HuH-7.5 (cell line): ENCODE measurements around the gene AKAP6.

Experiments
- DNase-seq: peaks from one replicate; pipeline ENCODE4 v3.0.0; 2011; ENCODE audit warnings: low spot score

The AKAP6 gene, protein sequence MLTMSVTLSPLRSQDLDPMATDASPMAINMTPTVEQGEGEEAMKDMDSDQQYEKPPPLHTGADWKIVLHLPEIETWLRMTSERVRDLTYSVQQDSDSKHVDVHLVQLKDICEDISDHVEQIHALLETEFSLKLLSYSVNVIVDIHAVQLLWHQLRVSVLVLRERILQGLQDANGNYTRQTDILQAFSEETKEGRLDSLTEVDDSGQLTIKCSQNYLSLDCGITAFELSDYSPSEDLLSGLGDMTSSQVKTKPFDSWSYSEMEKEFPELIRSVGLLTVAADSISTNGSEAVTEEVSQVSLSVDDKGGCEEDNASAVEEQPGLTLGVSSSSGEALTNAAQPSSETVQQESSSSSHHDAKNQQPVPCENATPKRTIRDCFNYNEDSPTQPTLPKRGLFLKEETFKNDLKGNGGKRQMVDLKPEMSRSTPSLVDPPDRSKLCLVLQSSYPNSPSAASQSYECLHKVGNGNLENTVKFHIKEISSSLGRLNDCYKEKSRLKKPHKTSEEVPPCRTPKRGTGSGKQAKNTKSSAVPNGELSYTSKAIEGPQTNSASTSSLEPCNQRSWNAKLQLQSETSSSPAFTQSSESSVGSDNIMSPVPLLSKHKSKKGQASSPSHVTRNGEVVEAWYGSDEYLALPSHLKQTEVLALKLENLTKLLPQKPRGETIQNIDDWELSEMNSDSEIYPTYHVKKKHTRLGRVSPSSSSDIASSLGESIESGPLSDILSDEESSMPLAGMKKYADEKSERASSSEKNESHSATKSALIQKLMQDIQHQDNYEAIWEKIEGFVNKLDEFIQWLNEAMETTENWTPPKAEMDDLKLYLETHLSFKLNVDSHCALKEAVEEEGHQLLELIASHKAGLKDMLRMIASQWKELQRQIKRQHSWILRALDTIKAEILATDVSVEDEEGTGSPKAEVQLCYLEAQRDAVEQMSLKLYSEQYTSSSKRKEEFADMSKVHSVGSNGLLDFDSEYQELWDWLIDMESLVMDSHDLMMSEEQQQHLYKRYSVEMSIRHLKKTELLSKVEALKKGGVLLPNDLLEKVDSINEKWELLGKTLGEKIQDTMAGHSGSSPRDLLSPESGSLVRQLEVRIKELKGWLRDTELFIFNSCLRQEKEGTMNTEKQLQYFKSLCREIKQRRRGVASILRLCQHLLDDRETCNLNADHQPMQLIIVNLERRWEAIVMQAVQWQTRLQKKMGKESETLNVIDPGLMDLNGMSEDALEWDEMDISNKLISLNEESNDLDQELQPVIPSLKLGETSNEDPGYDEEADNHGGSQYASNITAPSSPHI (N-terminal part only)

DNA sequence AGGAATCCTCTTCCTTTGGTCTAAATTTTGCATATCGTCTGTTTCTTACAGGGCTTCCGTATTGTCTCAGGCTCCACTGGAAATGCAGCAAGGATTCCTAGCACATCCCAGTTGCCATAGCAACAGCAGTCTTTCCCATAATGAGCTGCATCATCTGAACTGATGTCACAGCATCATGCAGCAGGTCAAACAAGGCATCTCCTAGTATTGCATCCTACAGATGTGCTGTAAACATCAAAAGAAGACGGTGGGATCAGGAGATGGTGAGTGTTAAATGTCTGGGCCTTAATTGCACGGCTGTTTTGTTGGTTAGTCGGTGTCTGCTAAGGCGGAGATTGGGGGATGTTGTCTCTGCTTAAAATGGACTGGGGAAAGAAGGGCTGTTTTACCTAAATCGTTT is at the start of gene AKAP6:
TSS of gene AKAP6 (plus strand) at position 153 of the 400 bp plus-strand sequence. CDS start 104,196 bp downstream, outside the sequence.
- DNase-seq, result no peak

DNA sequence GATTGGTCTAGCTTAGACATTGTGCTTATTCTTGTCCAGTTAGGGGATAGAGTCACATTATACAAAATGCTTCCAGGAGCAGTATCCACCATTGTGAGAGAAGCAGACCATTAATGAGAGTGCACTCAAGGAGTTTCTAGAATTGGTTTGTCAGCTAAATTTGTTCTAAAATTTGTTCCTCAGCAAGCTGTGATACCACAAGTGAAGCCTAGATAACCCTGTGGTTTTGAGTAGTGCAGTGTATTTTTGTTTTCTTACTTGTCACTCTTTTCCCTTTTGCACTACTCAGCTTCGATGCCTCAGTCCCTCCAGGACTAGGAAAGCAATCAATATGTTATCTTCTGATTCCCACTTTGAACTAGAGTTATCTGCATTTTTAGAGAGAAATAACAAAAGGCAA is 42.5 kb upstream of the AKAP6 start:
- no peak for DNase-seq

DNA sequence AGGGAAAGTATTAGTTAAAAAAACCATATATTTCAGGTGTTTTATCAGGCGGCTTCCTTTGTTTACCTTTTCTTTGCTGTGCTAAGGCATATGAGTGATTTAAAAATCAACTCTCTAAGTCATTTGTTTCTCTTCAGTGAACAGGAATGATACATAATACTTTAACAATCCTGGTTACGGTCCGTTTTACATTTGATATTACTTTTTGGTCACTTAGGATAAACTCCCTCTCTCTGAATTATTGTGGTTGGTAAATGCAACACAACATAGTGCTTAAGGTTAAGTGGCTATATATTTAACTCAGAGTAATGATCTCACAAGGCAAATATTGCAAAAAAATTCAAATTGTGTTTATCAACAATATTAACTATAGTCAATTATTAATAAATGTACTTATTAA is 32.7 kb upstream of the AKAP6 start:
- DNase-seq, result no peak

DNA sequence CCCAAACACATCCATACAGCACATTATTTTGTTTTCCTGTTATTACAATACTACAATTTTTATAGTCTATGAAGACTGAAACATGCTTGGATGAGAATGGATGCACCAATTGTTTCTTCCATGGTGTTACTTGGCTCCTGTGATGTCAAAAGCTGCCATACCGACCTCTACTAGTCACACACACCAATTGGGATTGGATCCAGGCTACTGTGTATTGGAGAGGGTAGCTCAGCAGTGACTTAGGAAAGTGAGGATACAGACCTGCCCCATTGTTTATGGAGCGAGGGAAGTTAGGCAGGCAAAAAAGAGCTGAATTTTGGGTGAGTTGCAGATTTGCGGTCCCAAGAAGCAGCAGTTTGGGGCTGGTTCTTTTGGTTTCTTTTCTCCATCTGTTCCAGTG is 30.8 kb upstream of the AKAP6 start:
- DNase-seq, result no peak

DNA sequence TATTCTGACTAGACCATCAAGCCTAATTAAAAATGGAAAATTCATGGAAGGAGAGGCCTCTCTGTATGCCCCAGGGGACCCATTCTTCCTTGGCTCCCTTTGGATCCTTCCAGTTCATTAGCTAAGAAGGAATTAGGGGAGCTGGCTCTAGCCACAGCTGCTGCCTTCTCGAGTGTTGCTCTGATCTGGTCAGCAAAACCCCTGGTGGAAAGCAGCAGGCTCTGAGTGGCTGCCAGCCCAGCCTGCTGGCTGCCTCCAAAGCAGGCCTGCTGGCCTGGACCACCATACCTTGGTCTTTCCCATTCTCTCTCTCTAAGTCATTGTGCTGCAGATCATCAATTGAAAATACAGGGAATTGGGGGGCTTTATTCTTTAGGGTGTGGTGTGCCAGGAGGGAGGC is 29.0 kb upstream of the AKAP6 start:
- no peak for DNase-seq

DNA sequence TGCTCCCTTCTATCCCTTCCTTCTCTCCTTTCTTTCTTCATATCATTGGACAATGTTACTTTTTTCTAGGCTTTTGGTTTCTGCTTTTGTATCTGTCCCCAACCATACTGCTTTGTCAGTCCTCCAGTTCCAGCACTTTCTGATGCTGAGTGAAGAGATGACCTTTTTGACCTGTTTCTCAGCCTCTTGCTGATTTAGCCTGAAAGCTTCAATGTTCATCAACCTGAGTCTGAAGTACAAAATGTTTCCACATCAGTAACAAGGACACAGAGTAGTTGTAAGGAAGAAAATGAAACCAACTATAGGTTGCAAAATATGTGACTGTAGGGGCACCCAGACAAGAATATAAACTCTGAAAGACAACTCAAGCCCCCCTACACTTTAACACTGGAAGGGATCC is 25.2 kb upstream of the AKAP6 start:
- DNase-seq, result no peak

DNA sequence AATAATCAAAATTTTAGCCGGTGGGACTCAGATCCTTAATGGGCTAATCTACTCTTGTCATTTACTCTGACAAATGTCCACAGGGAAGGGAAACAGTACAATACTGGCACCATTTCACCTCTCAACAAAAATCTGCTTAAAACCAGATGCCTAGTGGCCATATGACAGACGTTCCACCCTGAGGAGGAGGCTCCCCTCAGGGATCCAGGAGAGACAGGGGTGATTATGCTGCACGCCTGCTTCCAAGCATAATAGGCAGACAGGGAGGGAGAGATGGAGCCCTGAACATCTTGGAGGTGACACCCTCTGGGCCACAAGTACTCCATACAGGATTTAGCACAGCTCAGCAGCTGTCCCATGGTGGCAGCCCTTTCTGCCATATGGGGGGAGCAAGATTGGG is 24.8 kb upstream of the AKAP6 start:
- no peak for DNase-seq

DNA sequence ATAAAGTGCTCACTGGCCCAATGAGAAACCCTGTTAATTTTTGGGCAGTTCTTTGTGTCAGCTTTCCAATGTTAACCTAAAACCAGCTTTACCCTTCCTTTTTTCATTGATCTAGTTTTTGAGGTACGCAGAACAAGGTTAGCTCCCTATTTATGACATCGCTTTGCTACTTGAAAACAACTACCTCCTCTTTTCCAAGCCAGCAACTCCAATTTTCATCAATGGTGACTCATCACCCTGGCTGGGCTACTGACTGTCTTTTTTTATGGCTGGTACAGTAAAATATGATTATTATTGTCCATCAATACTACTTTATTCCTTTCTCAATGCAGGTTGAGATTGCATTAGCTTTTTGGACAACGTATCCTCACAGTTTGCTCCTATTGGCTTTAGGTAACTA is 22.5 kb upstream of the AKAP6 start:
- no peak for DNase-seq

DNA sequence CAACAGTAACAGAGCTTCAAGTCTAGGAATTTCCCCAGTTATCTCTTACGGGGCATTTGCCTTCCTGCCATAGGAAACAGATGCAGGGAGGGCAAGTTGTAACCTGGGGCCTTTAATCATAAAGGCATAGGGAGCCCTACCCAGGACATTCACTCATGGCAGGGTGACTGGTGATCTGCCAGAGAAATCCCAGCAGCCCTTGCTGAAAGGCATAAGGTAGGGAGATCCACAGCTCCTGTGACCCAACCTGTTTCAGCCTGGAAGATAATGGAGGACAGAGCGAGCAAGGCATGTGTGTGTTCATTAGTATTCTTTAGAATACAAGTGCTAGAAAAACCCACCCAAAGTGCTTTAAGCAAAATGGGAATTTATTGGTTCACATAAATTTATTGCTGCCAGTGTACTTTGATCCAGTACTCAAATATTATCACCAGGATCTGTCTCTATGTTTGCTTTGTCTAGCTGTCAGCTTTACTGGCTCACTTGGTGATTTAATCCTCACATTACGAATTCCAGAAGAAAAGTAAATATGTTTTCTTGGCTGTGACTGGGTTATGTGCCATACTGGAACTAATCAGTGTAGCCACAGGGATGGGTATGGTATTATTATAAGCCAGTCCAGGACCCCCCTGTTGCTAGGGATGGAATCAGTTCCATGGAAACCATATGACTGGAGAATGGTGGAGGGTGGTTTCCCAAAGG is 21.1 kb upstream of the AKAP6 start:
- no peak for DNase-seq

DNA sequence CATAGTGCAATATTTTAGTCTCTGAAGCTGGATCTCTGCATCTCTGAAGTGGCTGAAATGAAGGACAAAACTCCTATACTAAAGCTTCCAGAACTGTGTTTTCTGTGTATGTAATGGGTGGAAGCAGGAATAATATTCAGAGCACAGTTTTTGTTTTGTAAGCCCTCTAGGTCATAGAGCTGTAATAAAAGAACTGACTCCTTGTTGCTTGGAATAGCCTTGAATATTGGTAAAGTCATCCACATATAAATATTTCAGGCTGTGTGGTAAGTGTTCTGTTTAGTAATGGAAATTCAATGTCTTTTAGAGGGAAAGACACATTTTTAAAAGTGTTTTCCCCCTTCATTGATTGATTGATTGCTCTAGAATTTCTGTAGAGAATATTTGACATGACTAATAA is 18.2 kb upstream of the AKAP6 start:
- no peak for DNase-seq

DNA sequence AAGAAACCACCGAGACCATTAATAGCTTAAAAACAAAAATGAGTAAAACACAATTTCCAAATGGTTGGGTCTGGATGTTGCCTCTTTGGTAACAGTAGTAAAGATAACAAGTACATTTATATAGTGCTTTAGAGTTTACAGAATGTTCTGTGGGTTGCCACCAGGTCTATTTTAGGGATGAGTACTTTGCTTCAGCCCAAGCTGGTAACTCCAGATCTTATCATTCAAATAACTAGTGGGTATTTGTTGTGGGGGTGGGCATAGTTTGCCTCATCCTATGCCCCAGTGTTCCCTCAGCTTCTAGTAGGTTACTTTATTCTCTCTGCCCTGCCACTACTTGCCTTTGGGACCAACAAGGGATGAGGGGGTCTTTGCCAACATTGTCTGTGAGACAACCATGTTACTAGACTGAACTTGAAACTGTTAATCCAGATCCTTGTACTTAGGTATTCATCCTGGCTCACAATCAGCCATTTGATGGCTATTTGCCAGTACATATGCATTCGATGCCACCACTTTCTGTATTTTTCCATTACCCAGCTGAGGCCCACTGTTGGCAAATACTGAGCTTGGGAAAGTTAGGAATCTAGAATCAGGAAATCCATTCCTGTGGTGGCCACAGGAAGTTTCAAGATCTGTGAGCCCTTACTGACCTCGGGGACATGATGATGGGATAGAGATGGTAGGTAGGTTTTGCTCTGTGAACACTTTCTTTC is 17.6 kb upstream of the AKAP6 start:
- no peak for DNase-seq

DNA sequence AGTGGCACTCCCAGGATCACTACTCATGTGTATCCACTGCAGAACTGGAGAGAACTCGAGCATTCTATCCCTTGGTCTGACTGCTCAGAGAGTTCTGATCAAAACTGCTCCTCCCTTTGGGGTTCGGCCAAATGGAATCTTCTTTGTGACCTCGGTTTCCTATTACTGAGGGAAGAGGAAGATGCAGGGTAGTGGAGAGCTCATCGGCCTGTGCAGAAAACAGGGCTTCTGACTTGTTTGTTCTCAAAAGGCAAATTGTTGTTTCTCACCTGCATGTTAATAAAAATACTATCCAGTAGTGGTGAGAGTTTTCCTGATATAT is 17.1 kb upstream of the AKAP6 start:
- DNase-seq, result no peak

DNA sequence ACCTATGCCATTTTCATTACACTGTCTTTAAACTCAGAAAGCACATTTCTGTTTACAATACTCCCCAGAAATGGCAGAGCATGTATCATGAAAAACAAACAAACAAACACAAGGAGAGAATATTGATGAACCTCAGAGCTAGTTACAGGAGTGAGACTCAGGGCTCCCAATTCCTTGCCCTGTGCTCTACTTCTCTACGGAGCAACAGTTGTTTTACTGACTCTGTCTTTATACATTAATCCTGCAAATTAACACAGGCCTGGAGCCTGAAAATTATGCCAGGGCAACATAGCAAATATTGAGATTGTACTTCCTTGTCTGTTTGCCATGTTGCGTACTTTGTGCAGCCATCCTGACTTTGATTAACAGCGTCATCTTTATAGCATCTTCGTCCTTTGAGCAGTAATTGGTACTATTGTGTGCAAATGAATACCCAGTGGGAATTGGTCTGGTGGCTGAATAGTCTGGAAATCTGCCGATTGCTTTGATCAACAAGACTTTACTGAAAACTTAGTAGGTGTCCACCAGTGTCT is 15.2 kb upstream of the AKAP6 start:
- no peak for DNase-seq

DNA sequence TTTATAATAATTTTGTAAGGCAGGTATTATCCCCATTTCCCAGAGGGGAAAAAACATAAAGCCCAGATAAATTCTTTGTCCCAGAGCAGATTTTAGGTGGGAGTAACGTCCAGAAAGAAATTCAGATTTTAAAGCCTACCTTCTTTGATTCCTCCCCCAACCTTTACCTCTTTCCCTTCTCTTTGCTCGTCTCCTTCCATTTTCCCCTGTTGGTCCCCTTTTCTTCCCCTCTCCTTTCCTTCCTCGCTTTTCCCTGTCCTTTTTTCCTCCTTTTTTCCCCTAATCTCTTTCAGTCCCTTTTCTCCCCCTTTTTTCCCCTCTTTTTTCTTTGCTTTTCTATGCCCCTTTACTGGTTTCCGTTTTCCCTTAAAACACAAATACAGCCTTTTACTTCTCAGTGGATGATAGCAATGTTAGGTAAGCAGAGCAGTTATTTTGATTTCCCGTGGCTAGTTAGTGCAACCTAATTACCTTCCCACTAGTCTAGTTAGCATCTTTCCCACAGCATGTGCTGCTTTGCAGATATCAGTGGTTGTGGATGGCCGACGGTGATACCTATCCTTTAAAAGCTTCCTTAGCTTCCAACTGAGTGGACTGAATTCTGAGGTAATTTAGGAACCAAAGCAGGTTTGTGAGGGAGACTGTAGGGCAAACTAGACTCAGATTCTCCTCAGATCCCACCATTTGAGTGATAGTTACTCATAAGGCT is 10.9 kb upstream of the AKAP6 start:
- no peak for DNase-seq

DNA sequence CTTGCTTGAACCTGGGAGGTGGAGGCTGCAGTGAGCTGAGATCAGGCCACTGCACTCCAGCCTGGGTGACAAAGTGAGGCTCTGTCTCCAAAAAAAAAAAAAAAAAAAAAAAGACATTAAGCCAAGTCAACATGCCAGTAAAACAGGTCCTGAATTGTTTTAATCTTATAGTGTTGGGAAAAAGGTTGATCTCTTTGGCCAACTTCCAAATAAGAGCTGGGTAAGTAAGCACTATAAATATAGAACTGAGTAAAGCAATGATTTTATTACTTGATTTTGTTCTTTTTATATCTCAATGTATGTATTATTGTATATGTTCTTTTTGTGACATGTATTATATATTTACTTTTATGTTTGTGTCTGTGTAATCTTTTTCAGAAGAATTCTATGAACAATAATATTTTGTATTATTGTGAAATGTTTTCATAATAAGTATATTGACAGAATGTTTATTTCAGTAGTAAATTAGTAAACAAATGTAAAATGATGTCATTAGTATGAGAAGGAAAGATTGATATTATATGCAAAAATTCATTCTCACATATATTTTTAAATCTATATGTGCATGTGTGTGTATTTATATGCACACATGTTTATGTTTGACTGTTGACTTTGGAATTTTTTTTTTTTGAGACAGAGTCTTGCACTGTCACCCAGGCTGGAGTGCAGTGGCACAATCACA is 9.6 kb upstream of the AKAP6 start:
- DNase-seq, result no peak

DNA sequence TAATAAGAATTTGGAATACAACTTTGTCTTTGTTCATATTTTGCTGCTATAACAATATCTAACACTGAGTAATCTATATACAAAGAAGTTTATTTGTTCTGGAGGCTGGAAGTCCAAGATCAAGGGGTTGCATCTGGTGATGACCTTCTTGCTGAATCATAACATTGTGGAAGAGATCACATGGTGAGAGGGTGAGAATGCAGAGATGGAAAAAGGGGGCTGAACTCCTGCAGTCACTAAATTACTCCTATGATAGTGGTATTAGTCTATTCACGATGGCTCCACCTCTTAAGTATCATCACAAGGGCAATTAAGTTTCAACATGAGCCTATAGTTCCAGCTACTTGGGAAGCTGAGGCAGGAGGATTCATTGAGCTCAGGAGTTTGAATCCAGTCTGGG is 4.5 kb upstream of the AKAP6 start:
- DNase-seq, result no peak

DNA sequence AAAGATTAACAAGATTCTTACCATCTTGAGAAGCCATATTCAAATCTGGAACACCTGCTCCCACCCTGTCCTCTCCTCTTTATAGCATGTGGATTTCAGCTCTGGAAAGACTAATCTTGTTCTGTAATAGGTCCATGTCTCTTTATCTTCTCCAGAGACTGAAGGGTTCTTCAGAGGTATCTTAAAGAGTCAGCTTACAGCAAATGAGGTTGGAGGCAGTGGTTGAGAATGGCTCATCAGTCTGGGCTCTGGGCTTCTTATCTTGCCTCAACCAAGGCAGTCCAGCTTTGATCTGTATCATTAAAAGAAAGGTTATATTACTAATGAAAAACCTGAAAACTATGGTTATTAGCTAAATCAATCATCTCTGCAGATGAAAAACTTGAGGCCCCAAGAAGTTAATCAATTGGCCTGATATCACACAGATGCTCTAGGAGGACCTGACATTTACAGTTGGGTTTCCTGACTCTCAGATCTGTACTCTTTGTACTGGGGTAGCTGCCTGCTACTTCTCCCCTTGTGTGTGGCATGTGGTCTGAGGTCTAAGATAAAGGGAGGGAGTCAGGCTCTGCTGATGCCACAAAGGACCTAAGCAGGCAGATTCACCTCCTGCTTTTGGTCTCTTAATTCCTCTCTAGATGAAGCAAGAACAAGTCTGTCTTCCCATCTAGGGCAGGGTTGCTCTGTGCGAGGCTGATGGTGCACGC is 1.7 kb upstream of the AKAP6 start:
- DNase-seq, result no peak

DNA sequence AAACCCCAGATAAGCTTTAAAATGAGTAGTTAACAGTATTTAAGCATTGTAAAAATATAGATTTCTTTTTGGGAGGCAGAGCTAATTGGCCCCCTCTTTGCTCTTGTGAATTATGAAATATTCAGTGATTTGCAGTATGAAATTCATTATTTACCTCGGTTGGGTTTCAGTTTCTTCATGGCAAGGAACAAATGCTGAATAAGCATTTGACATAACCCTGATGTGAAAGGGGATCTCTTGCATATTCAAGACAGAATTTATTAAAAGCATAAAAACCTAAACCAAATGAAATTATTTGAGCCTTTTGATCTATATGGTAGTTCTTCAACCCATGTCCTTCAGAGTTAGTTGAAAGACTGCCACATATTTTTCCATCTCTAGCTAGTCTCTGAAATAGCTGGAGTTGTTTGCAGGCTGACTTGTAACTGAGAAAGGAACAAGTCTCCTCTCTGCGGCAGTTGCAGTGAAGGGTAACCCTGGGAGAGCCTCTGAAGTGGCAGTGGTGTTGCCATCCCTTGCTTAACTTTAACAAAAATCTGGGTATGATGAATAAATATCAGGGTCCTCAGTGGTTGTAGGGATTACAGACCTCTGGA is 690 bp downstream of the AKAP6 start:
- DNase-seq, result no peak
